Stimulated activated CD4-positive, alpha-beta T cell treated with anti-CD3 and anti-CD28 coated beads, Interleukin-1b, Interleukin-23, amount 100 ng/mL, for 4 hours (primary cell): ENCODE measurements around the gene ZNF775.

Experiments
- DNase-seq, 2 donors: peaks; one replicate each; pipeline ENCODE4 v3.0.0-alpha.2; 2020; ENCODE audit warnings: low read depth in 2 of 2

The ZNF775 gene

DNA sequence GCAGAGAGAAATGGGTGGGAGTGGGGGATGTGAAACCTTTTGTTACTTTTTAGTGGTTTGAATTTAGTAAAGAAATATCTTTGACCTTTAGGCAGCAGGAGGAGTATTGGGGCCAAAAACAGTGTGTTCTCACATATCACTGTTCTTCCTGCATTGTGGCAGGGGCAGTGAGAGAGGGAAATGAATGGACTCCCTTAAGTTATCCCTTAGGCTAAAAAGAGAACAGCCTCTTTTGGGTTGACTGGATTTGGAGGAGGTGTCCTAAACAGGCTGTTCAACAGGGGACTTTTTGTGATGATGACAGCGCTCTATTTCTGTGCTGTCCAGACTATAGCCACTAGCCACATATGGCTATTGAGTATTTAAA lies 22.3 kb downstream of the ZNF775 start:
- no peak for DNase-seq

DNA sequence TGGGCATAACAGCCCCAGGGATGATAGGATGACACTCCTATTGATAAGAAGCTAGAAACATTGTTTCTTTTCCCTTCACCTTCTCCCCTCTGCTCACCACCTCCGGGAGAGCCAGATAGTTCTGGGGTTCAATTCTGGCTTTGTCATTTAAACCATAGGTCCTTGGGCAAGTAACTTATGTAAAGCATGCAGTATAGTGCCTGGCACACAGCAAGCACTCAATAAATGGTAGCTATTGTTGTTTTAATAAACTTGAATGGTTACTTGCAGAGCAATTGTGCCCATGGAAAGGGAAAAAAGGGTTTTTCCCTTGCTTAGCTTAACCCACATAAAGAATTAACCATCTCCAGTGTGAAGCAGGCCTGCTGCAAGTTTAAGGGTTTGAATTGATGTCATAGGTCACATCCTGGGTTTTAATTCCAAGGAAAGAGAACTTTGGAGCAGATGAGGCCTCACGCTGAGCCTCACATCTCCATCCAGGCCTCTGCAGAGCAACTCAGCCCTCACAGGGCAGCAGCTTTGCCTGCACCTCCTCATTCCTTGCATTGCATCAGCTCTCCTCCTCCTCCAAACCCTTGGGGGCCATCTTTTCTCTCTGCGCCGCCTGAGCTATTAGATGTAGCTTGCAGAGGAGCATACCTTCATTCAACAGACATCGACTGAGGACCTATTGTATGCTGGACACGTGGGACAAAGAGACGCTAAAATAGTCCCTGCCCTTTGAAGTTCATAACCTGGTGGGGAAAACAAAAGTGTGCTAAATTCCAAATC lies 22.9 kb downstream of the ZNF775 start:
- no peak for DNase-seq

- DNase-seq: no peak
Observed at GRCh38 chr7:150402671-150403321, 23.7 kb downstream of the ZNF775 start.

- DNase-seq: no peak
Observed at GRCh38 chr7:150403376-150404171, 24.4 kb downstream of the ZNF775 start.

GRCh38 chr7:150404172-150404804 lies 25.2 kb downstream of the ZNF775 start:
- DNase-seq: no peak

GRCh38 chr7:150404805-150405583 lies 25.9 kb downstream of the ZNF775 start:
- DNase-seq: peak; percentile 45 to 64

GRCh38 chr7:150405584-150406311 lies 26.6 kb downstream of the ZNF775 start:
- DNase-seq: peak; percentile 12 to 24

- DNase-seq: no peak
Observed at GRCh38 chr7:150406312-150406566, 27.1 kb downstream of the ZNF775 start.

GRCh38 chr7:150406567-150407421 lies 27.7 kb downstream of the ZNF775 start:
- DNase-seq: no peak

GRCh38 chr7:150407588-150408392 lies 28.7 kb downstream of the ZNF775 start:
- DNase-seq: no peak

- DNase-seq: no peak
Observed at GRCh38 chr7:150408393-150409299, 29.5 kb downstream of the ZNF775 start.

DNA sequence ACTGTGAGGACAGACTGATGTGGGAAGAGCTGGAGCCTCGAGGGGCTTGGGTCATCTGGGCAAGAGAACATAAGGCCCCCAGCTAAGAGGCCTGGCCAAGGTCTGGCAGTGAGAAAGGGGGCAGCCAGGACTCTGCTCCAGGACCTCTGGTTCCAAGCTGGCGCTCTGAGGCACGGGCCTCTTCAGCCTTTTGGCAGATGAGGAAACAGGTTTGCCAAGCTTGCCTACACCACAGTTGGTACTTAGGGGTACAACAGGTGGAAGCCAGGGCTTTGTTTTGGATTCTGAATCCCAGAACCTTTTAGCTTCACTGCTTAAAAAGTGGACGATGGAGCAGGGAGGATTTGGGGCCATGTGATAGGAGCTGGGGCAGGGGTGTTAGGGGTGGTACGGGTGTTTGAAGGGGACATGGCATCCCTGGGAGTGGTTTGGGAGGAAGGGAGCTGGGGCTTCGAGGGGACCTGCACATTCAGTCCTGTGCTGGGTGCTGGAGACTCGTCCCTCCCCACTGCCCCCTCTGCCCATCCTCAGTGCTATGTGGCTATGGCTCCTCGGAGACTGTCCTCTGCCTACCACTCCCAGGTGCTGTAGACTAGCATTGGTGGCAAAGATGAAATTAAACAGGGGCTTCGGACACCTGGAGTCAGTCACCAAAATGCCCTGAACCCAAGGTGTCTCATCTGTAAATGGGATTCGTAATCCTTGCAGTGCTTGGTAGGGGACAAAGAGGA lies 30.3 kb downstream of the ZNF775 start:
- no peak for DNase-seq

DNA sequence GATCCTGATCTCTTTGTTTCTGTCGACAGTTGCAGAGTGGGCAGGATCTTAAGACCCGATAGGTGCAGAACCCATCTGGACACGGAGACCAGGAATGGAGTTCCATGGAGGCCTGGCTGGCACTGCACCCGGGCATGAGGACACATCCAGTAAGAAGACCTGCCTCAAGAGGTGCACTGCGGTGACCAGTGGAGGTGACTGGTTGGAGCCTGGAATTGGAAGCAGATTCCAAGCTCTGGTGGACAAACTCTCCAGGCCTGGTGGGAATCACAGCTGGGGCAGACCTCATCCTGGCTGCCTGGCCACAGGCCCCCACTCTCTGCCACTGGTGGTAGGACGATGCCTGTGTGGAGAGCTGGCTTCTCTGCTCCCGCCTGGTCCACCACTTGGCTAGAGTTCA lies 31.0 kb downstream of the ZNF775 start:
- no peak for DNase-seq

GRCh38 chr7:150410680-150411346 lies 31.7 kb downstream of the ZNF775 start:
- DNase-seq: no peak

- no peak for DNase-seq
Observed at GRCh38 chr7:150411606-150412005, 32.5 kb downstream of the ZNF775 start.

- no peak for DNase-seq
Observed at GRCh38 chr7:150412016-150412415, 32.9 kb downstream of the ZNF775 start.
